GM06990 (cell line): ENCODE results near the gene EFCAB8.

Experiments
- DNase-seq: peaks from one replicate; pipeline ENCODE4 v3.0.0-alpha.2; 2011; ENCODE audit not compliant: insufficient read length; ENCODE audit errors: extremely low read depth
- H3K27me3 ChIP-seq: replicated peaks from 2 replicates; pipeline ENCODE4 v1.6.0; 2011; ENCODE audit warnings: low read length; ENCODE audit not compliant: control insufficient read depth, insufficient read depth
- H3K36me3 ChIP-seq: 2 replicates; pipeline ENCODE4 v1.5.1; 2011; ENCODE audit warnings: low read length; ENCODE audit not compliant: control insufficient read depth, insufficient read depth
- H3K4me3 ChIP-seq: replicated peaks from 2 replicates; pipeline ENCODE4 v1.5.1; 2011; ENCODE audit warnings: low read depth, mild to moderate bottlenecking, control low read depth, low read length
- TF ChIP-seq, protein P1 (sequence below): IDR thresholded peaks from 2 replicates; pipeline ENCODE4 v1.5.1; 2011; ENCODE audit warnings: low read length, control low read depth, mild to moderate bottlenecking, inconsistent platforms; ENCODE audit not compliant: insufficient read depth, poor library complexity, severe bottlenecking

The EFCAB8 gene

DNA sequence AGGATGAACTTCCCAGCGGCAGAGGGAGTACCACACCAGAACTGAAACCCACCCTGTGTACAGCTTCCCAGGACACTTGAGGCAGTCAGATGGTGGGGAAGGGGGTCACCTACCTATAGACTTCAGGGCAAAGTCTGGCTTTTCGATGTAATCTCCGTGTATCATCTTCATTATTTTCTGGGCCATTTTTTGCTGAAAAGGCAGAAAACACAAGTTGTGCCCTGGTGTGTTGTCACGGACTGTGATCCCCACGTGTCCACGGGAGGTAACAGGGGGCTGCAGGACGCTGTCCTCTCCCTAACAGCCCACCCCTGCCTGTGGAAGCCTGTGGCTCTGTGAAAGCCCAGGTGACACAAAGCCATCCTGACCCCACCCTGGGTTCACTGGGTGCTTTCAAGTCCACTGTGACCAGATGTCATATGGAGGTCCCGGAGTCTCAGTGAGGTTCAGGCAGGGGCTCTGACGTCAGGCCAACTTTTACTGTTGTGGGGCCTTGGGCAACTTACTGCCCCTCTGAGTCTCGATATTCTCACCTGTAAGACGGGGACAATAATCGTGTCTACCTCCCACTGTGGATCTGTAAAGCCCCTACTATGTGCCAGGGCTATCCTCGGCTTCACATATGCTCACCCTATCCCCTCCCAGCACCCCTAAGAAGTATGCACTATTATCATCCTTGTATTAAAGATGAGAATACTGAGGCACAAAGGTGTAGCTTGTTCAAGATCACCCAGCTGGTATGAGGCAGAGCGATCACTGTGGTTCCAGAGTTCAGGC is 131.0 kb downstream of the EFCAB8 start:
- no peak overlapping the region for H3K4me3 ChIP-seq
- TF ChIP-seq, protein P1, sequence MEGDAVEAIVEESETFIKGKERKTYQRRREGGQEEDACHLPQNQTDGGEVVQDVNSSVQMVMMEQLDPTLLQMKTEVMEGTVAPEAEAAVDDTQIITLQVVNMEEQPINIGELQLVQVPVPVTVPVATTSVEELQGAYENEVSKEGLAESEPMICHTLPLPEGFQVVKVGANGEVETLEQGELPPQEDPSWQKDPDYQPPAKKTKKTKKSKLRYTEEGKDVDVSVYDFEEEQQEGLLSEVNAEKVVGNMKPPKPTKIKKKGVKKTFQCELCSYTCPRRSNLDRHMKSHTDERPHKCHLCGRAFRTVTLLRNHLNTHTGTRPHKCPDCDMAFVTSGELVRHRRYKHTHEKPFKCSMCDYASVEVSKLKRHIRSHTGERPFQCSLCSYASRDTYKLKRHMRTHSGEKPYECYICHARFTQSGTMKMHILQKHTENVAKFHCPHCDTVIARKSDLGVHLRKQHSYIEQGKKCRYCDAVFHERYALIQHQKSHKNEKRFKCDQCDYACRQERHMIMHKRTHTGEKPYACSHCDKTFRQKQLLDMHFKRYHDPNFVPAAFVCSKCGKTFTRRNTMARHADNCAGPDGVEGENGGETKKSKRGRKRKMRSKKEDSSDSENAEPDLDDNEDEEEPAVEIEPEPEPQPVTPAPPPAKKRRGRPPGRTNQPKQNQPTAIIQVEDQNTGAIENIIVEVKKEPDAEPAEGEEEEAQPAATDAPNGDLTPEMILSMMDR: no peak
- no peaks in the 10 kb centered on the region; the same call in 1 of the 2 replicates for H3K27me3 ChIP-seq
- DNase-seq: no peak
- no peaks in the 10 kb centered on the region for H3K36me3 ChIP-seq

DNA sequence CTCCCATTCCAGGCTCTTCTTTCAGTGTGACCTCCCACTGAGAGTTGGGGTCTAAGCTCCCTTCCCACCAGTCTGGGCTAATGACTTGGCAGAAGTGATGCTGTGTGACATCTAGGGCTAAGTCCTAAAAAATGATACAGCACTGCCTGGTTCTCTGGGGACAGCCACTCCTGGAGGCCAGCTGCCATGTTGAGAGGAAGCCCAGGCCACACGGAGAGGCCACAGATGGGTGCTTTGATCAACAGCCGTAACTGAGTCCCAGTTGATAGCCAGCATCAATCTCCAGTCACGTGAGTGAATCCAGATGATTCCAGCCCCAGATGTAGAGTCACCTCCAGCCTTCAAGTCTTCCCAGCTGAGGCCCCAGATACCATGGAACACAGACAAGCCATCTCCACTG is 131.7 kb downstream of the EFCAB8 start:
- TF ChIP-seq, protein P1: no peak
- no peak overlapping the region for H3K4me3 ChIP-seq
- DNase-seq: no peak
- no peaks in the 10 kb centered on the region; the same call in 1 of the 2 replicates for H3K27me3 ChIP-seq
- no peaks in the 10 kb centered on the region for H3K36me3 ChIP-seq

DNA sequence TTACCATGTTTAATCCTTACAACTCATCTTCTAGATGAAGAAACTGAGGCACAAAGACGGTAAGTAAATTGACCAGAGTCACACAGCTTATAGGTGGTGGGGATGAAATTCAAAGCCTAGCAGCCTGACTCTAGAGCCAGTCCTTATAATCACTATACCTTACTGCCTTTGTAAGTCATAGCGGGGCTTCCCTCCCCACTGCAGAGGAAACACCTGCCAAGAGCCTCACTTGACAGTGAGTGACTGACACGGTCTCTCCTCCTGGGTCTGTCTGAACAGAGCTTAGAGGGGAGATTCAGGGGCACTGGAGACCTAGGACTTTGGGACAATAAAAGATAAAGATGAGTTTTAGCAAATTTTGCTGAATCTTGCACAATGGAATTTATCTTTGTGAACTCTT is 132.7 kb downstream of the EFCAB8 start:
- TF ChIP-seq, protein P1: no peak
- no peaks in the 10 kb centered on the region for H3K36me3 ChIP-seq
- H3K27me3 ChIP-seq: no peaks in the 10 kb centered on the region; the same call in 1 of the 2 replicates
- no peak for DNase-seq
- H3K4me3 ChIP-seq: no peak overlapping the region

DNA sequence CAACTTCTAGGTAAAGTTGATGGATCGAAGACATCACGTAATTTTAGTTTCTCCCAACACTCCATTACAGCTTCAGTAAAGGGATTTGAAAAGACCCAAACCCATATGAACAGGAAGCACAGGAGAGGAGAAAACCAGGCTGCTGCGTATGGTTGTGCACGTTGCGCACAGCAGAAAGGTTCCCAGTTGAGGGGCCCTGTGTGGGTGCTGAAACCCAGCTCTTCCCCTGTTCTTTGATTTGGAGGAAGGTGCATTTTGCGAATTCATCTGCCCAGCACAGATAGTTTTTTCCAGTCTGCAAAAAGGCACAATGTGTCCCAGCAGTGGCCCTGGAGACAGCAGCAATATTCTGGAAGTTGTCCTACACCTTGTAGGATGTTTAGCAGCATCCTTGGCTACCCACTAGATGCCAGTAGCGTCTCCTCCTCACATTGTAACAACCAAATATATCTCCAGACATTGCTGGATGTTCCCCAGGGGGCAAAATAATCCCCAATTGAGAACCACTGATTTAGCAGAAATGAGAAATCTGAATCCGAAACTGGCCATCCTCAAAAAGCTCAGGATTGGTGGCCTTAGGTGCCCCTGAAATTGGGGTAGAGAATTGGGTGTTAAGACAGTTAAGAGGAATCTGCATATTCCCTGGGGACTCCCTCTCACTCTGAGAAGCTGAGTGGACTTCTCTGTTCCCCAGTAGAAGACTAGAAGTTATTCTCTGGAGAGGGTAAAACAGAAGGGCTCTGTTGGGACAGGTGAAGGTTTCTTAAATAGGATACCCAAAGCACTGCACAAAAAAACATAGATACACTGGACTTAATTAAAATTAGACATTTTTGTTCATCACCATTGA is 133.3 kb downstream of the EFCAB8 start:
- Histone ChIP-seq H3K4me3 (no peak overlapping the region), H3K36me3 (no peaks in the 10 kb centered on the region), H3K27me3 (no peaks in the 10 kb centered on the region)
- no peak for DNase-seq
- TF ChIP-seq, protein P1: no peak

DNA sequence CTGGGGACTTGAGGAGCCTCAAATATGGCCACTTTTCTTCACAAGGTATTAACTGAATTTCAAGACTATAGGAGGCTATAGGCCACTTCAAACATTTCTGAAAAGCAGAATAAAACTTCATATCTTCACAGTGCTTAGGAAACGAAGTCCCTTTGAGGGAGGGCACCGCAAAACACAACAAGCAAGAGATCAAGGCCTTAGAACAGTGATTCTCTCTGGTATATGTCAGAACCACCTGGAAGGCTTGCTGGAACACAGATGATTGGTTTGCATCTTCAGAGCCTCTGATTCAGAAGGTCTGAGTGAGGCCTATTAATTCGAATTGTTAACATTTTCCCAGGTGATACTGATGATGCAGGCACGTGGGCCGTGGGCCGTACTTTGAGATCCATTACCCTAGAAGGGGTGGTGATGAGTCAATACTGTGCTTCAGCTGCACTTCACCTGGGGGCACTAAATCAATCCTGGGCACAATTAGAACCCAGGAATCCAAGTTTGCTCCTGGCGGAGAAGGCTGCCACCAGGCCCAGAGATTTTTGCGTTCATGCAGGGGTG is 134.8 kb downstream of the EFCAB8 start:
- TF ChIP-seq, protein P1: no peak
- Histone ChIP-seq H3K27me3 (no peaks in the 10 kb centered on the region), H3K36me3 (no peaks in the 10 kb centered on the region), H3K4me3 (no peak overlapping the region)
- no peak for DNase-seq
